HepG2 (cell line): ENCODE data around the gene TLL2. TPM values are rescaled to one million over a fixed set of nuclear protein-coding genes. Genes with fewer than 3 reads are reported as not detected.

ENCODE experiments used
- ISL2 ChIP-seq: sonication (generic); formaldehyde crosslinking; IDR thresholded peaks from 2 replicates; pipeline ENCODE4 v1.5.0; 2020; ENCODE audit warnings: missing genetic modification reagents
- NCOA5 ChIP-seq: sonication (generic); formaldehyde crosslinking; IDR thresholded peaks from 2 replicates; pipeline ENCODE4 v1.4.0; 2020; ENCODE audit warnings: missing genetic modification reagents
- NCOR1 ChIP-seq: fragments of 200-600 bp; sonication (generic); IDR thresholded peaks from 2 replicates; pipeline ENCODE4 v1.7.0; 2017; ENCODE audit warnings: antibody characterized with exemption, low read length, borderline replicate concordance
- NFIC ChIP-seq: IDR thresholded peaks from 2 replicates; pipeline ENCODE4 v1.6.1; 2012; ENCODE audit warnings: mild to moderate bottlenecking, low read length, inconsistent platforms
- POGZ ChIP-seq: sonication (generic); formaldehyde crosslinking; IDR thresholded peaks from 2 replicates; pipeline ENCODE4 v1.4.0; 2020; ENCODE audit warnings: mild to moderate bottlenecking, missing genetic modification reagents
- RBM39 ChIP-seq: fragments of 200-400 bp; formaldehyde crosslinking; IDR thresholded peaks from one replicate; pipeline ENCODE4 v1.6.1; 2018; ENCODE audit warnings: antibody characterized with exemption, mild to moderate bottlenecking, low read depth, low read length; ENCODE audit not compliant: poor library complexity, severe bottlenecking
- SALL2 ChIP-seq: sonication (generic); formaldehyde crosslinking; IDR thresholded peaks from 2 replicates; pipeline ENCODE4 v1.8.1; 2023; ENCODE audit warnings: mild to moderate bottlenecking, missing genetic modification reagents, inconsistent platforms
- SMAD3 ChIP-seq: sonication (generic); formaldehyde crosslinking; IDR thresholded peaks from 2 replicates; pipeline ENCODE4 v1.4.0; 2020; ENCODE audit warnings: missing genetic modification reagents
- SOX6 ChIP-seq, 2 experiments: fragments of 450-650 bp in 1 of 2; sonication (generic) in 1 of 2; formaldehyde crosslinking in 1 of 2; IDR thresholded peaks; 2 replicates each; pipeline versions ENCODE4 v1.4.0 to v1.6.1; 2017 to 2020; ENCODE audit warnings: antibody characterized with exemption in 1 of 2, mild to moderate bottlenecking in 1 of 2, missing genetic modification reagents in 1 of 2
- ZFY ChIP-seq: sonication (generic); formaldehyde crosslinking; IDR thresholded peaks from 2 replicates; pipeline ENCODE4 v1.4.0; 2020; ENCODE audit warnings: missing genetic modification reagents
- ZNF644 ChIP-seq: IDR thresholded peaks from 2 replicates; pipeline ENCODE4 v1.6.1; 2016; ENCODE audit warnings: low read depth
- ZNF709 ChIP-seq: sonication (generic); formaldehyde crosslinking; IDR thresholded peaks from 2 replicates; pipeline ENCODE4 v1.5.0; 2020; ENCODE audit warnings: mild to moderate bottlenecking, missing genetic modification reagents
- polyA plus RNA-seq, 8 experiments: library from polyadenylated mRNA; depleted of rRNA in 3 of 8; stranded (reverse) in 7 of 8; unstranded in 1 of 8; fragments of >200 nt; fragmentation: Illumina TruSeq in 4 of 8; extraction: Trizol in 4 of 8; gene quantifications; 2 replicates each; pipeline versions ENCODE4 v1.2.1 to v1.2.3, GENCODE V29; 2011 to 2016; ENCODE audit warnings: low read depth in 4 of 8, missing spikeins in 1 of 8, mixed read lengths in 1 of 8; ENCODE audit not compliant: insufficient read depth in 1 of 8
- total RNA-seq, 5 experiments: library from RNA; depleted of rRNA; stranded (reverse); fragments of >200 nt; fragmentation: Illumina TruSeq; extraction: Trizol; gene quantifications; 2 replicates each; pipeline ENCODE4 v1.2.3, GENCODE V29; 2016; ENCODE audit warnings: low read depth in 1 of 5
- TF ChIP-seq, protein P1 (sequence below): sonication (generic); formaldehyde crosslinking; IDR thresholded peaks from 2 replicates; pipeline ENCODE4 v1.4.0; 2020; ENCODE audit warnings: missing genetic modification reagents
- TF ChIP-seq, protein P2 (sequence below): sonication (generic); formaldehyde crosslinking; IDR thresholded peaks from 2 replicates; pipeline ENCODE4 v1.8.1; 2023; ENCODE audit warnings: mild to moderate bottlenecking, inconsistent platforms, moderate library complexity, missing genetic modification reagents, borderline replicate concordance
- TF ChIP-seq, protein P3 (sequence below): IDR thresholded peaks from 2 replicates; pipeline ENCODE4 v1.6.1; 2012; ENCODE audit warnings: low read length, improper control_type of control experiment
- TF ChIP-seq, protein P4 (sequence below): sonication (generic); formaldehyde crosslinking; IDR thresholded peaks from 2 replicates; pipeline ENCODE4 v1.5.0; 2020; ENCODE audit warnings: missing genetic modification reagents

TLL2 gene
- total and polyA plus RNA-seq, 2 of the 13 experiments (the other 11 are each of a cell fraction or from before 2014, with no cell fraction given) = 0.09 TPM; not detected in 1

DNA sequence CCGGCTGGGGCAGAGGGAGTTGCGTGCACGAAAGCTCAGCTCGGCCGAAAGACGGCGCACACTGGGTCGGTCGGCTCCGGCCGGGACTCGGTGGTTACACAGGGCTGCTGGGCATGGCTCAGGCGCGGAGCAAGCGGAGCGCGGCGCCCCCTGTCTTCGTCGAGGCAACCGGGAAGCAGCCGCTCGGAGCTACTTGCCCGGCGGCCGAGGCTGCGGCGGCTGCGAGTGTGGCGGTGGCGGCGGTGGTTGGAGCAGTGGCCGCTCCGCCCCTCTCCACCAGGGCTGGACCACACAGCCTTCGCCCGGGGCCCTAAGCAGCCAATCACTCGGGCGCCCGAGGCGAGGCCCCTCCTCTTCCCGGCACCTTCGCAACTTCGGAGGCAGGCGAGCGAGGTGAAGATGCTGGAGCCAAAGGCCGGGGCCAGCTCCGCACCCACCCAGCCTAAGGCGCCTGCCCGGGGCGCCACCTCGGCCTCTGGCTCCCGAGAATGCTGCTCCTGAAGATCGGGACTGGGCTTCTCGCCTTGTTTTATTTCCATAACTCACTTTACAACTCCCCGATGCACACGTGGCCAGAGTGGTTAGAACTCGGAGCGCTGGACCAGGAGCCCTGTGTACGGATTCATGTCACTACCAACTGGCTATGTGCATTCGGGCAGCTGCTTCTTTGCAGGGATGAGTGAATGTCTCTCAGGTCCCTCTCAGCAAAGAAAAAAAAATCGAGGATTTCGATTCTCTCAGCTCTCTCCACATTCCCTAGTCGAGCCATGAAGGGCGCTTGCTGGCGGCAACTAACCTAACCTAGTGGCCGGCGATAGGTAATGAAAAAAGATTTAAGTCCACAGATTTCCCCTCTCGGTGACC lies at the start of gene TLL2 (continued):
- TF ChIP-seq, protein P1, sequence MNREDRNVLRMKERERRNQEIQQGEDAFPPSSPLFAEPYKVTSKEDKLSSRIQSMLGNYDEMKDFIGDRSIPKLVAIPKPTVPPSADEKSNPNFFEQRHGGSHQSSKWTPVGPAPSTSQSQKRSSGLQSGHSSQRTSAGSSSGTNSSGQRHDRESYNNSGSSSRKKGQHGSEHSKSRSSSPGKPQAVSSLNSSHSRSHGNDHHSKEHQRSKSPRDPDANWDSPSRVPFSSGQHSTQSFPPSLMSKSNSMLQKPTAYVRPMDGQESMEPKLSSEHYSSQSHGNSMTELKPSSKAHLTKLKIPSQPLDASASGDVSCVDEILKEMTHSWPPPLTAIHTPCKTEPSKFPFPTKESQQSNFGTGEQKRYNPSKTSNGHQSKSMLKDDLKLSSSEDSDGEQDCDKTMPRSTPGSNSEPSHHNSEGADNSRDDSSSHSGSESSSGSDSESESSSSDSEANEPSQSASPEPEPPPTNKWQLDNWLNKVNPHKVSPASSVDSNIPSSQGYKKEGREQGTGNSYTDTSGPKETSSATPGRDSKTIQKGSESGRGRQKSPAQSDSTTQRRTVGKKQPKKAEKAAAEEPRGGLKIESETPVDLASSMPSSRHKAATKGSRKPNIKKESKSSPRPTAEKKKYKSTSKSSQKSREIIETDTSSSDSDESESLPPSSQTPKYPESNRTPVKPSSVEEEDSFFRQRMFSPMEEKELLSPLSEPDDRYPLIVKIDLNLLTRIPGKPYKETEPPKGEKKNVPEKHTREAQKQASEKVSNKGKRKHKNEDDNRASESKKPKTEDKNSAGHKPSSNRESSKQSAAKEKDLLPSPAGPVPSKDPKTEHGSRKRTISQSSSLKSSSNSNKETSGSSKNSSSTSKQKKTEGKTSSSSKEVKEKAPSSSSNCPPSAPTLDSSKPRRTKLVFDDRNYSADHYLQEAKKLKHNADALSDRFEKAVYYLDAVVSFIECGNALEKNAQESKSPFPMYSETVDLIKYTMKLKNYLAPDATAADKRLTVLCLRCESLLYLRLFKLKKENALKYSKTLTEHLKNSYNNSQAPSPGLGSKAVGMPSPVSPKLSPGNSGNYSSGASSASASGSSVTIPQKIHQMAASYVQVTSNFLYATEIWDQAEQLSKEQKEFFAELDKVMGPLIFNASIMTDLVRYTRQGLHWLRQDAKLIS (CRISPR knock-in tag) = no peak
- TF ChIP-seq ZNF644 = no peak
- TF ChIP-seq NCOR1 = no peak
- TF ChIP-seq NFIC = no peak
- TF ChIP-seq, protein P2, sequence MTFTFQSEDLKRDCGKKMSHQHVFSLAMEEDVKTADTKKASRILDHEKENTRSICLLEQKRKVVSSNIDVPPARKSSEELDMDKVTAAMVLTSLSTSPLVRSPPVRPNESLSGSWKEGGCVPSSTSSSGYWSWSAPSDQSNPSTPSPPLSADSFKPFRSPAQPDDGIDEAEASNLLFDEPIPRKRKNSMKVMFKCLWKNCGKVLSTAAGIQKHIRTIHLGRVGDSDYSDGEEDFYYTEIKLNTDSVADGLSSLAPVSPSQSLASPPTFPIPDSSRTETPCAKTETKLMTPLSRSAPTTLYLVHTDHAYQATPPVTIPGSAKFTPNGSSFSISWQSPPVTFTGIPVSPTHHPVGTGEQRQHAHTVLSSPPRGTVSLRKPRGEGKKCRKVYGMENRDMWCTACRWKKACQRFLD = no peak; the same call in 1 of the 2 replicates
- TF ChIP-seq SOX6 (IDR thresholded peaks at IDR 0.05) = no peak
- peak; percentile 59 for TF ChIP-seq SOX6 (CRISPR knock-in tag; IDR thresholded peaks at IDR 0.05)
- TF ChIP-seq, protein P3, sequence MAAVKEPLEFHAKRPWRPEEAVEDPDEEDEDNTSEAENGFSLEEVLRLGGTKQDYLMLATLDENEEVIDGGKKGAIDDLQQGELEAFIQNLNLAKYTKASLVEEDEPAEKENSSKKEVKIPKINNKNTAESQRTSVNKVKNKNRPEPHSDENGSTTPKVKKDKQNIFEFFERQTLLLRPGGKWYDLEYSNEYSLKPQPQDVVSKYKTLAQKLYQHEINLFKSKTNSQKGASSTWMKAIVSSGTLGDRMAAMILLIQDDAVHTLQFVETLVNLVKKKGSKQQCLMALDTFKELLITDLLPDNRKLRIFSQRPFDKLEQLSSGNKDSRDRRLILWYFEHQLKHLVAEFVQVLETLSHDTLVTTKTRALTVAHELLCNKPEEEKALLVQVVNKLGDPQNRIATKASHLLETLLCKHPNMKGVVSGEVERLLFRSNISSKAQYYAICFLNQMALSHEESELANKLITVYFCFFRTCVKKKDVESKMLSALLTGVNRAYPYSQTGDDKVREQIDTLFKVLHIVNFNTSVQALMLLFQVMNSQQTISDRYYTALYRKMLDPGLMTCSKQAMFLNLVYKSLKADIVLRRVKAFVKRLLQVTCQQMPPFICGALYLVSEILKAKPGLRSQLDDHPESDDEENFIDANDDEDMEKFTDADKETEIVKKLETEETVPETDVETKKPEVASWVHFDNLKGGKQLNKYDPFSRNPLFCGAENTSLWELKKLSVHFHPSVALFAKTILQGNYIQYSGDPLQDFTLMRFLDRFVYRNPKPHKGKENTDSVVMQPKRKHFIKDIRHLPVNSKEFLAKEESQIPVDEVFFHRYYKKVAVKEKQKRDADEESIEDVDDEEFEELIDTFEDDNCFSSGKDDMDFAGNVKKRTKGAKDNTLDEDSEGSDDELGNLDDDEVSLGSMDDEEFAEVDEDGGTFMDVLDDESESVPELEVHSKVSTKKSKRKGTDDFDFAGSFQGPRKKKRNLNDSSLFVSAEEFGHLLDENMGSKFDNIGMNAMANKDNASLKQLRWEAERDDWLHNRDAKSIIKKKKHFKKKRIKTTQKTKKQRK = no peak
- peak; percentile 58 for TF ChIP-seq RBM39
- TF ChIP-seq ZNF709 (CRISPR knock-in tag) = peak; percentile 70; the same call in 1 of the 2 replicates
- peak; percentile 78 for TF ChIP-seq POGZ (CRISPR knock-in tag)
- TF ChIP-seq ZFY (CRISPR knock-in tag) = peak; percentile 49
- TF ChIP-seq, protein P4, sequence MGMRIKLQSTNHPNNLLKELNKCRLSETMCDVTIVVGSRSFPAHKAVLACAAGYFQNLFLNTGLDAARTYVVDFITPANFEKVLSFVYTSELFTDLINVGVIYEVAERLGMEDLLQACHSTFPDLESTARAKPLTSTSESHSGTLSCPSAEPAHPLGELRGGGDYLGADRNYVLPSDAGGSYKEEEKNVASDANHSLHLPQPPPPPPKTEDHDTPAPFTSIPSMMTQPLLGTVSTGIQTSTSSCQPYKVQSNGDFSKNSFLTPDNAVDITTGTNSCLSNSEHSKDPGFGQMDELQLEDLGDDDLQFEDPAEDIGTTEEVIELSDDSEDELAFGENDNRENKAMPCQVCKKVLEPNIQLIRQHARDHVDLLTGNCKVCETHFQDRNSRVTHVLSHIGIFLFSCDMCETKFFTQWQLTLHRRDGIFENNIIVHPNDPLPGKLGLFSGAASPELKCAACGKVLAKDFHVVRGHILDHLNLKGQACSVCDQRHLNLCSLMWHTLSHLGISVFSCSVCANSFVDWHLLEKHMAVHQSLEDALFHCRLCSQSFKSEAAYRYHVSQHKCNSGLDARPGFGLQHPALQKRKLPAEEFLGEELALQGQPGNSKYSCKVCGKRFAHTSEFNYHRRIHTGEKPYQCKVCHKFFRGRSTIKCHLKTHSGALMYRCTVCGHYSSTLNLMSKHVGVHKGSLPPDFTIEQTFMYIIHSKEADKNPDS (CRISPR knock-in tag) = no peak
- peak; percentile 80; the same call in 1 of the 2 replicates for TF ChIP-seq SALL2 (CRISPR knock-in tag)
- TF ChIP-seq ISL2 = peak; percentile 78
- TF ChIP-seq NCOA5 (CRISPR knock-in tag) = no peak
- no peak for TF ChIP-seq SMAD3 (CRISPR knock-in tag)
